Caco-2 (cell line): ENCODE measurements around the gene TTC23. TPM values are rescaled to one million over a fixed set of nuclear protein-coding genes. Genes with fewer than 3 reads are reported as not detected.

Experiments
- BruUV-seq: library from RNA; stranded (reverse); fragments of 400-500 nt; replicated peaks from 2 replicates; lab custom pipeline; 2021; lab: Mats Ljungman, UMichigan
- CTCF ChIA-PET: fragments of 300-600 bp; sonication (Branson Sonifier 250); formaldehyde crosslinking; loops from one replicate; lab custom pipeline; 2022; ENCODE audit warnings: antibody characterized with exemption; lab: Charles Lee
- POLR2A ChIA-PET: fragments of 300-600 bp; sonication (Branson Sonifier 250); formaldehyde crosslinking; loops from one replicate; lab custom pipeline; 2022; ENCODE audit warnings: antibody characterized with exemption; lab: Charles Lee
- DNase-seq, 2 experiments: peaks; one replicate each; pipeline versions ENCODE4 v3.0.0 to v3.0.0-alpha.2; 2020 to 2022
- H3K27me3 ChIP-seq: replicated peaks from 2 replicates; pipeline ENCODE4 v1.6.0; 2011; ENCODE audit warnings: low read length; ENCODE audit not compliant: control insufficient read depth, insufficient read depth
- H3K36me3 ChIP-seq: 2 replicates; pipeline ENCODE4 v1.5.1; 2011; ENCODE audit warnings: low read length; ENCODE audit not compliant: control insufficient read depth, insufficient read depth
- H3K4me1 ChIP-seq: fragments of 250-450 bp; sonication (Bioruptor Pico); 2 replicates; pipeline ENCODE4 v1.5.1; 2020; ENCODE audit warnings: mild to moderate bottlenecking
- H3K4me3 ChIP-seq: 2 replicates; pipeline ENCODE4 v1.5.1; 2011; ENCODE audit warnings: low read depth, mild to moderate bottlenecking, control low read depth, low read length
- H3K9me3 ChIP-seq: fragments of 250-450 bp; sonication (Bioruptor Pico); 2 replicates; pipeline ENCODE4 v1.5.1; 2020; ENCODE audit warnings: mild to moderate bottlenecking, moderate library complexity
- H3K27ac Mint-ChIP-seq: one replicate; pipeline ENCODE4 v1.8.0; 2022; ENCODE audit warnings: mixed read lengths; ENCODE audit not compliant: unreplicated experiment
- H3K27me3 Mint-ChIP-seq: one replicate; pipeline ENCODE4 v1.8.0; 2022; ENCODE audit warnings: mixed read lengths; ENCODE audit not compliant: insufficient read depth, unreplicated experiment
- H3K36me3 Mint-ChIP-seq: one replicate; pipeline ENCODE4 v1.8.0; 2022; ENCODE audit warnings: mild to moderate bottlenecking, mixed read lengths; ENCODE audit not compliant: insufficient read depth, unreplicated experiment
- H3K4me1 Mint-ChIP-seq: one replicate; pipeline ENCODE4 v1.8.0; 2022; ENCODE audit warnings: low read depth, mixed read lengths; ENCODE audit not compliant: unreplicated experiment
- H3K4me3 Mint-ChIP-seq: one replicate; pipeline ENCODE4 v1.8.0; 2022; ENCODE audit warnings: mild to moderate bottlenecking, moderate library complexity, mixed read lengths; ENCODE audit not compliant: unreplicated experiment
- H3K9me3 Mint-ChIP-seq: one replicate; pipeline ENCODE4 v1.8.0; 2022; ENCODE audit warnings: mixed read lengths; ENCODE audit not compliant: unreplicated experiment
- intact Hi-C: fragments of 100-400 bp; cut with micrococcal nuclease; formaldehyde crosslinking; loops from one replicate; pipeline ENCODE4 v1.10.0; 2022; ENCODE audit not compliant: unreplicated experiment
- total RNA-seq: library from RNA; stranded (reverse); gene quantifications from 2 replicates; pipeline ENCODE4 v1.2.3, GENCODE V29; 2022
- TF ChIP-seq, protein P1 (sequence below), 2 experiments: fragments of 200-600 bp in 1 of 2; IDR thresholded peaks; 1 replicate in 1 of 2; 2 replicates in 1 of 2; pipeline versions ENCODE4 v1.5.1 to v1.8.0; 2011 to 2022; ENCODE audit warnings: antibody characterized with exemption in 1 of 2, control low read depth in 1 of 2, inconsistent platforms in 1 of 2, low read depth in 1 of 2, low read length in 1 of 2, mild to moderate bottlenecking in 1 of 2, moderate library complexity in 1 of 2; ENCODE audit not compliant: insufficient read depth in 1 of 2, severe bottlenecking in 1 of 2, unreplicated experiment in 1 of 2

TTC23 gene
- total RNA-seq, 1 experiment from 2014 or later: 10.8 TPM

DNA sequence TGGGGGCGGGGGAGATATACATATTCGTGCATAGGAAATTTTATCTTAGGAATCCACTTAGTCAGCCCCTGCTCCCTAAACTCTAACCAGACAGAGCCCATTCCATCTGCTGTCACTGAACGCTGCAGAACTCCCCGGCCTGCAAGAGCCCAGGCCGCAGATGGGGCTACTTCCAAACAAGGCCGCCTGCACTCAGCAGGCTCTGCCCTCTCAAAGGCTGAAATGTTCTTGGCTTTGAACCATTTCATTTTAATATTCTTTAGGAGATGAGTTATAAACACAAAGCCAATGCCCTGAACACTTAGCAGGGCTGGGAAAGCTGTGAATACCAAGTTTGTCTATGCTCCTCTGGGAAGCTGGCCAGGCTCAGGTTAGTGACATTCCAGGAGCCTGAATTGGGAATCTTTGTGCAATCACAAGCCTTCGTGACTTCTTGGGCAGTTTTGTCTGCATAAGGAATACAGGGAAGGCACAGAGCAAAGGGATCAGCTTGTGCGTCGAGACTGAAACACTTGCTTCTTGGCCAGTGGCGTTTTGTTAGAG lies 79.5 kb downstream of the TTC23 start:
- Histone ChIP-seq H3K4me3 (no peak overlapping the region), H3K9me3 (no peaks in the 10 kb centered on the region), H3K27me3 (no peaks in the 10 kb centered on the region), H3K4me1 (no peaks in the 10 kb centered on the region), H3K36me3 (no peaks in the 10 kb centered on the region)
- no TSS peak for BruUV-seq
- TF ChIP-seq, protein P1, sequence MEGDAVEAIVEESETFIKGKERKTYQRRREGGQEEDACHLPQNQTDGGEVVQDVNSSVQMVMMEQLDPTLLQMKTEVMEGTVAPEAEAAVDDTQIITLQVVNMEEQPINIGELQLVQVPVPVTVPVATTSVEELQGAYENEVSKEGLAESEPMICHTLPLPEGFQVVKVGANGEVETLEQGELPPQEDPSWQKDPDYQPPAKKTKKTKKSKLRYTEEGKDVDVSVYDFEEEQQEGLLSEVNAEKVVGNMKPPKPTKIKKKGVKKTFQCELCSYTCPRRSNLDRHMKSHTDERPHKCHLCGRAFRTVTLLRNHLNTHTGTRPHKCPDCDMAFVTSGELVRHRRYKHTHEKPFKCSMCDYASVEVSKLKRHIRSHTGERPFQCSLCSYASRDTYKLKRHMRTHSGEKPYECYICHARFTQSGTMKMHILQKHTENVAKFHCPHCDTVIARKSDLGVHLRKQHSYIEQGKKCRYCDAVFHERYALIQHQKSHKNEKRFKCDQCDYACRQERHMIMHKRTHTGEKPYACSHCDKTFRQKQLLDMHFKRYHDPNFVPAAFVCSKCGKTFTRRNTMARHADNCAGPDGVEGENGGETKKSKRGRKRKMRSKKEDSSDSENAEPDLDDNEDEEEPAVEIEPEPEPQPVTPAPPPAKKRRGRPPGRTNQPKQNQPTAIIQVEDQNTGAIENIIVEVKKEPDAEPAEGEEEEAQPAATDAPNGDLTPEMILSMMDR (IDR thresholded peaks at IDR 0.05; ENCODE audit: insufficient read depth in 1 of 2, low read depth in 1 of 2, low read length in 1 of 2, severe bottlenecking in 1 of 2, unreplicated experiment in 1 of 2): no peak
- intact Hi-C loops: no loop called here
- no peaks in the 10 kb centered on the region for H3K9me3 Mint-ChIP-seq
- DNase-seq: no peak
- ChIA-PET POLR2A (no interaction called here), CTCF (no interaction called here)
- no peak overlapping the region for H3K27ac Mint-ChIP-seq
- H3K36me3 Mint-ChIP-seq: no peaks in the 10 kb centered on the region
- no peaks in the 10 kb centered on the region for H3K4me1 Mint-ChIP-seq
- no peaks in the 10 kb centered on the region for H3K27me3 Mint-ChIP-seq
- H3K4me3 Mint-ChIP-seq: no peak overlapping the region

DNA sequence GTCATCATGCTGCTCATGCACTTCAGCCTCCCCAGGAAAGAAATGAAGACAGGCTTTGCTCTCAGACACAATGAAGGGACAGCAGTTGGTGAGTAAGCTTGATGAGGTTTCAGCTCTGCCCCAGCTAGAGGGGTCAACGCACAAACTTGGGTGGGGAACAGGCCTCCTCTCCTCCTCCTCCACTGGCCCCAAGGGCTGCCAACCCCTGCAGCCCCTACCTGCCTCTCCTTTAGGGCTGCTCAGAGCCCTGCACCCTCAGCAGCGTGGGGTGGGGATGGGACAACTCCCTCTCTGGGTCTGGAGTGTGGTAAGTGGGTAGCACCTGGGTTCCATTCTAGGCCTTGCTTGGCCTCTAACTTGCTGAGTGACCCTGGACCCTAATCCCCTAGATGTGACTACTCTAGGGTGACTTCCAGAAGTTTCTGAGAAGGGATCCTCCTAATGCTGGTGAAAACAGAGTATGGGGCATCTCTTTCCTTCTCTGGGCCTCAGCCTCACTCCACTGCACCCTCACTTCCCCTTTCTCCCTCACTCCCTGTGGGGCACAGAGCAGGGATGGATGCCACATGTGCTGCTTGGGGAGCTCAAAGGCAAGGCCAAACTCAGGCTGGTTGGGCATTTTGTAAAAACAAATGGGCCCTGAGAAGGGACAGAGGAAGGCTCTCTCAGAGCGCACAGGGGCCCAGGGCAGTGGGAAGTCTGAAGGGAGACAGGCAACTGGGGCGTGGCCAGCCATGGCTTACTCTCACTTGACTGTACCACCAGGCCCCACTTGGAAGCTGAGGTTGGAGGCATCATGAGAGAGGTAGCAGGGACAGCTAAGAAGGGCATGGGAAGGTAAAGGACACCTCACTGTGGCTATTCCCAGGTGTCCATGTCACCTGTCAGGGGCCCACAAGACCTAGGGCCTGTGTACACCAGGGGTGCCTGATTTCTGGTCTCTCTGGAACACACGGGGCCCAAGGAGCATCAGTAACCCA lies 80.5 kb downstream of the TTC23 start:
- Histone ChIP-seq H3K36me3 (no peaks in the 10 kb centered on the region), H3K27me3 (no peaks in the 10 kb centered on the region), H3K4me1 (no peaks in the 10 kb centered on the region), H3K9me3 (no peaks in the 10 kb centered on the region), H3K4me3 (no peak overlapping the region)
- H3K4me1 Mint-ChIP-seq: no peaks in the 10 kb centered on the region
- H3K27me3 Mint-ChIP-seq: no peaks in the 10 kb centered on the region
- ChIA-PET POLR2A (no interaction called here), CTCF (no interaction called here)
- H3K27ac Mint-ChIP-seq: no peak overlapping the region
- no peak for DNase-seq
- no TSS peak for BruUV-seq
- H3K4me3 Mint-ChIP-seq: no peak overlapping the region
- no peaks in the 10 kb centered on the region for H3K9me3 Mint-ChIP-seq
- intact Hi-C loops: no loop called here
- H3K36me3 Mint-ChIP-seq: no peaks in the 10 kb centered on the region
- TF ChIP-seq, protein P1 (IDR thresholded peaks at IDR 0.05; ENCODE audit: insufficient read depth in 1 of 2, low read depth in 1 of 2, low read length in 1 of 2, severe bottlenecking in 1 of 2, unreplicated experiment in 1 of 2): no peak

DNA sequence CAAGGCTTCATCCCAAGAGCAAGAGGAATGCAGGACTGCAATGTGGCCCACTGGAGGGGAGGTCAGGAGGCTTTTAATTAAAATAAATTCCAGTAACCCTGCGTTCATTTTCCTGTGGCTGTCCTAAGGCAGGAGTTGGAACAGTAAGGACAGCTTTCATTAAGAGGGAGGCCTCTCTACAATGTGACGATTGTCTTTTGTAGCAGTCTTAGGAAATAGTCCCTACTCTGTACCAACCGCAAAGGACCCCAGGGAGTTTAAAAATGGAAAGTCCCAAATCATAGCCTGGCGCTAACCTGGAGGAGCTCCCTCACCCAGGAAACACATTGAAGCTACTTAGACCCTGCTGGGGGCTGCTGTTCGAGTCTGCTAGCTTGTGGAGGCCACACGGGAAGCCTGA lies 81.7 kb downstream of the TTC23 start:
- TF ChIP-seq, protein P1 (IDR thresholded peaks at IDR 0.05; ENCODE audit: insufficient read depth in 1 of 2, low read depth in 1 of 2, low read length in 1 of 2, severe bottlenecking in 1 of 2, unreplicated experiment in 1 of 2): no peak
- ChIA-PET POLR2A (no interaction called here), CTCF (no interaction called here)
- H3K36me3 Mint-ChIP-seq: no peaks in the 10 kb centered on the region
- H3K27ac Mint-ChIP-seq: no peak overlapping the region
- no peaks in the 10 kb centered on the region for H3K9me3 Mint-ChIP-seq
- H3K4me3 Mint-ChIP-seq: no peak overlapping the region
- H3K4me1 Mint-ChIP-seq: no peaks in the 10 kb centered on the region
- H3K36me3 ChIP-seq: no peaks in the 10 kb centered on the region
- no peaks in the 10 kb centered on the region for H3K27me3 Mint-ChIP-seq
- intact Hi-C loops: no loop called here
- H3K4me1 ChIP-seq: no peaks in the 10 kb centered on the region
- DNase-seq: no peak
- no peak overlapping the region for H3K4me3 ChIP-seq
- BruUV-seq: no TSS peak
- H3K9me3 ChIP-seq: no peaks in the 10 kb centered on the region
- no peaks in the 10 kb centered on the region for H3K27me3 ChIP-seq
